ENCODE data around the gene SMCR8. TPM values are rescaled to one million over a fixed set of nuclear protein-coding genes. Genes with fewer than 3 reads are reported as not detected.

Gene SMCR8
- total and polyA plus RNA-seq, 2 of the 13 experiments (the other 11 are each of a cell fraction or from before 2014, with no cell fraction given): 7.6 to 11.8 TPM

GRCh38 chr17:18363101-18364049 lies 48.3 kb downstream of the SMCR8 start, which contains the start of gene SHMT1 (continued):
- no peak for TF ChIP-seq ATF6 (CRISPR knock-in tag; conservative IDR thresholded peaks at IDR 0.05)
- peak; percentile 86 for TF ChIP-seq MYC (CRISPR knock-in tag; IDR thresholded peaks at IDR 0.05; ENCODE audit: borderline replicate concordance)
- TF ChIP-seq, protein P1, sequence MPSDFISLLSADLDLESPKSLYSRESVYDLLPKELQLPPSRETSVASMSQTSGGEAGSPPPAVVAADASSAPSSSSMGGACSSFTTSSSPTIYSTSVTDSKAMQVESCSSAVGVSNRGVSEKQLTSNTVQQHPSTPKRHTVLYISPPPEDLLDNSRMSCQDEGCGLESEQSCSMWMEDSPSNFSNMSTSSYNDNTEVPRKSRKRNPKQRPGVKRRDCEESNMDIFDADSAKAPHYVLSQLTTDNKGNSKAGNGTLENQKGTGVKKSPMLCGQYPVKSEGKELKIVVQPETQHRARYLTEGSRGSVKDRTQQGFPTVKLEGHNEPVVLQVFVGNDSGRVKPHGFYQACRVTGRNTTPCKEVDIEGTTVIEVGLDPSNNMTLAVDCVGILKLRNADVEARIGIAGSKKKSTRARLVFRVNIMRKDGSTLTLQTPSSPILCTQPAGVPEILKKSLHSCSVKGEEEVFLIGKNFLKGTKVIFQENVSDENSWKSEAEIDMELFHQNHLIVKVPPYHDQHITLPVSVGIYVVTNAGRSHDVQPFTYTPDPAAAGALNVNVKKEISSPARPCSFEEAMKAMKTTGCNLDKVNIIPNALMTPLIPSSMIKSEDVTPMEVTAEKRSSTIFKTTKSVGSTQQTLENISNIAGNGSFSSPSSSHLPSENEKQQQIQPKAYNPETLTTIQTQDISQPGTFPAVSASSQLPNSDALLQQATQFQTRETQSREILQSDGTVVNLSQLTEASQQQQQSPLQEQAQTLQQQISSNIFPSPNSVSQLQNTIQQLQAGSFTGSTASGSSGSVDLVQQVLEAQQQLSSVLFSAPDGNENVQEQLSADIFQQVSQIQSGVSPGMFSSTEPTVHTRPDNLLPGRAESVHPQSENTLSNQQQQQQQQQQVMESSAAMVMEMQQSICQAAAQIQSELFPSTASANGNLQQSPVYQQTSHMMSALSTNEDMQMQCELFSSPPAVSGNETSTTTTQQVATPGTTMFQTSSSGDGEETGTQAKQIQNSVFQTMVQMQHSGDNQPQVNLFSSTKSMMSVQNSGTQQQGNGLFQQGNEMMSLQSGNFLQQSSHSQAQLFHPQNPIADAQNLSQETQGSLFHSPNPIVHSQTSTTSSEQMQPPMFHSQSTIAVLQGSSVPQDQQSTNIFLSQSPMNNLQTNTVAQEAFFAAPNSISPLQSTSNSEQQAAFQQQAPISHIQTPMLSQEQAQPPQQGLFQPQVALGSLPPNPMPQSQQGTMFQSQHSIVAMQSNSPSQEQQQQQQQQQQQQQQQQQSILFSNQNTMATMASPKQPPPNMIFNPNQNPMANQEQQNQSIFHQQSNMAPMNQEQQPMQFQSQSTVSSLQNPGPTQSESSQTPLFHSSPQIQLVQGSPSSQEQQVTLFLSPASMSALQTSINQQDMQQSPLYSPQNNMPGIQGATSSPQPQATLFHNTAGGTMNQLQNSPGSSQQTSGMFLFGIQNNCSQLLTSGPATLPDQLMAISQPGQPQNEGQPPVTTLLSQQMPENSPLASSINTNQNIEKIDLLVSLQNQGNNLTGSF (CRISPR knock-in tag; IDR thresholded peaks at IDR 0.05): no peak
- TF ChIP-seq PAX8 (CRISPR knock-in tag; IDR thresholded peaks at IDR 0.05; ENCODE audit: borderline replicate concordance): no peak
- no peak for TF ChIP-seq ZC3H13 (CRISPR knock-in tag; IDR thresholded peaks at IDR 0.05)
- TF ChIP-seq MXD4 (CRISPR knock-in tag; IDR thresholded peaks at IDR 0.05): peak; percentile 66
- no peak for TF ChIP-seq AGO1 (IDR thresholded peaks at IDR 0.05; ENCODE audit: low read depth, low read length, poor library complexity, severe bottlenecking)
- peak; percentile 52; the same call in 1 of the 2 replicates for TF ChIP-seq ZNF691 (CRISPR knock-in tag; IDR thresholded peaks at IDR 0.05; ENCODE audit: borderline replicate concordance, low read depth)
- TF ChIP-seq ATRX (CRISPR knock-in tag; IDR thresholded peaks at IDR 0.05; ENCODE audit: borderline replicate concordance): no peak
- TF ChIP-seq GRHL1 (CRISPR knock-in tag; conservative IDR thresholded peaks at IDR 0.05): no peak
- TF ChIP-seq ZNF674 (CRISPR knock-in tag; IDR thresholded peaks at IDR 0.05; ENCODE audit: low read depth): 0 out of 2 replicates have a peak, but pooled peaks have one; percentile 30
- peak; percentile 91 for TF ChIP-seq NFYC (CRISPR knock-in tag; IDR thresholded peaks at IDR 0.05)
- no peak; the same call in 1 of the 2 replicates for TF ChIP-seq PRDM10 (CRISPR knock-in tag; IDR thresholded peaks at IDR 0.05; ENCODE audit: low read depth)
